HG03520 (cell line): Measurements from ENCODE around the gene YWHAH.

Source experiments
- ATAC-seq: cut with Tn5 transposase; IDR thresholded peaks from one replicate; pipeline ENCODE4 v1.9.1; 2021; ENCODE audit warnings: mild to moderate bottlenecking, moderate library complexity; ENCODE audit not compliant: unreplicated experiment

Gene YWHAH

GRCh38 chr22:31947296-31947695 is 3.0 kb downstream of the YWHAH start:
- ATAC-seq = no peak

- no peak for ATAC-seq
These were observed 3.7 kb downstream of the YWHAH start for GRCh38 chr22:31948002-31948401.

GRCh38 chr22:31950226-31950625 is 5.9 kb downstream of the YWHAH start:
- ATAC-seq = no peak

- ATAC-seq = no peak
These were observed 7.1 kb downstream of the YWHAH start for GRCh38 chr22:31951194-31952093.

GRCh38 chr22:31952094-31952401 is 7.7 kb downstream of the YWHAH start:
- no peak for ATAC-seq

- ATAC-seq = no peak
These were observed 8.1 kb downstream of the YWHAH start for GRCh38 chr22:31952472-31952871.

- ATAC-seq = no peak
These were observed 8.9 kb downstream of the YWHAH start for GRCh38 chr22:31953261-31953660.

- ATAC-seq = no peak
These were observed 10.5 kb downstream of the YWHAH start for GRCh38 chr22:31954535-31955523.

GRCh38 chr22:31956360-31956759 is 12.0 kb downstream of the YWHAH start:
- ATAC-seq = no peak

- ATAC-seq = no peak
These were observed 13.7 kb downstream of the YWHAH start for GRCh38 chr22:31957970-31958594.

GRCh38 chr22:31958625-31959239 is 14.4 kb downstream of the YWHAH start:
- no peak for ATAC-seq

GRCh38 chr22:31960767-31961166 is 16.4 kb downstream of the YWHAH start:
- ATAC-seq = no peak

- no peak for ATAC-seq
These were observed 18.2 kb downstream of the YWHAH start for GRCh38 chr22:31962387-31963125.

- ATAC-seq = no peak
These were observed 23.7 kb downstream of the YWHAH start for GRCh38 chr22:31968022-31968421.

- no peak for ATAC-seq
These were observed 25.6 kb downstream of the YWHAH start for GRCh38 chr22:31969789-31970489.

- no peak for ATAC-seq
These were observed 26.4 kb downstream of the YWHAH start for GRCh38 chr22:31970490-31971444.

- ATAC-seq = no peak
These were observed 27.8 kb downstream of the YWHAH start for GRCh38 chr22:31972180-31972579.

GRCh38 chr22:31973739-31974138 is 29.4 kb downstream of the YWHAH start:
- no peak for ATAC-seq
